Bronchial epithelial cell (primary cell): ENCODE measurements around the gene FHL1. TPM values are rescaled to one million over a fixed set of nuclear protein-coding genes. Genes with fewer than 3 reads are reported as not detected.

Experiments
- DNase-seq: peaks from one replicate; pipeline ENCODE4 v3.0.0-alpha.2; 2010; ENCODE audit warnings: low read depth
- FAIRE-seq: peaks from 2 replicates; lab custom pipeline; 2011; peaks lifted over from hg19 to GRCh38; lab: Jason Lieb, UNC
- H3K27me3 ChIP-seq: 2 replicates; pipeline ENCODE4 v1.5.1; 2011; ENCODE audit warnings: low read length; ENCODE audit not compliant: control insufficient read depth, insufficient read depth
- H3K36me3 ChIP-seq: 2 replicates; pipeline ENCODE4 v1.5.1; 2011; ENCODE audit warnings: low read length; ENCODE audit not compliant: control insufficient read depth, insufficient read depth
- H3K4me3 ChIP-seq: 2 replicates; pipeline ENCODE4 v1.5.1; 2011; ENCODE audit warnings: mild to moderate bottlenecking, low read depth, low read length, control low read depth
- CTCF ChIP-seq: IDR thresholded peaks from 2 replicates; pipeline ENCODE4 v1.5.1; 2011; ENCODE audit warnings: mild to moderate bottlenecking, moderate library complexity, low read length, control low read depth, inconsistent platforms; ENCODE audit not compliant: insufficient read depth, severe bottlenecking
- total RNA-seq: library from RNA; depleted of rRNA; stranded (reverse); fragments of >200 nt; gene quantifications from 2 replicates; pipeline ENCODE4 v1.2.1, GENCODE V29; 2014

The FHL1 gene
- total RNA-seq, 1 donor from 2014 or later = 45.5 TPM

GRCh38 chrX:136258951-136259350 is 111.6 kb downstream of the FHL1 start:
- H3K27me3 ChIP-seq = no peaks in the 10 kb centered on the region
- TF ChIP-seq CTCF = no peak
- no peak overlapping the region for H3K4me3 ChIP-seq
- H3K36me3 ChIP-seq = no peaks in the 10 kb centered on the region
- DNase-seq = no peak
- FAIRE-seq = no peak

- DNase-seq = peak; percentile 71
- TF ChIP-seq CTCF = no peak
- FAIRE-seq = no peak
- Histone ChIP-seq H3K4me3 (no peak overlapping the region), H3K27me3 (no peaks in the 10 kb centered on the region), H3K36me3 (no peaks in the 10 kb centered on the region)
These were observed 112.2 kb downstream of the FHL1 start for GRCh38 chrX:136259543-136259942.

GRCh38 chrX:136260776-136261175 is 113.4 kb downstream of the FHL1 start:
- Histone ChIP-seq H3K4me3 (no peak overlapping the region), H3K27me3 (no peaks in the 10 kb centered on the region), H3K36me3 (no peaks in the 10 kb centered on the region)
- no peak for TF ChIP-seq CTCF
- peak; percentile 67 for DNase-seq
- FAIRE-seq = no peak

Other genes with a start within 250 kb of the FHL1 start
- gene MMGT1, start 173.5 kb upstream of the FHL1 start, total RNA-seq = 7.9 and 9.0 TPM in 2 replicates
- 22.3 and 24.2 TPM in 2 replicates for gene SLC9A6, start 162.1 kb upstream of the FHL1 start, total RNA-seq
- 3.2 and 5.1 TPM in 2 replicates for gene MAP7D3, start 103.9 kb downstream of the FHL1 start, total RNA-seq
- gene ADGRG4, start 153.4 kb downstream of the FHL1 start, total RNA-seq = not detected in 2 replicates